IMR-90 (cell line): Measurements from ENCODE around the gene THAP6. TPM values are rescaled to one million over a fixed set of nuclear protein-coding genes. Genes with fewer than 3 reads are reported as not detected.

Experiments
- ATAC-seq: fragments of 200-7000 bp; cut with Tn5 transposase; 2 replicates; pipeline ENCODE4 v1.9.1; 2020; ENCODE audit warnings: low read depth, mild to moderate bottlenecking, moderate library complexity
- BruUV-seq: library from RNA; stranded (reverse); fragments of 400-500 nt; replicated peaks from 2 replicates; lab custom pipeline; 2021; lab: Mats Ljungman, UMichigan
- CTCF ChIA-PET: fragments of 300-600 bp; formaldehyde crosslinking; extraction: SDS; loops from one replicate; lab custom pipeline; 2021; ENCODE audit warnings: antibody characterized with exemption; lab: Yijun Ruan, JAX
- POLR2A ChIA-PET: fragments of 300-600 bp; sonication (Branson Sonifier 250); formaldehyde crosslinking; loops from one replicate; lab custom pipeline; 2022; ENCODE audit warnings: antibody characterized with exemption; ENCODE audit not compliant: unreplicated experiment; lab: Charles Lee
- DNase-seq: peaks from one replicate; pipeline ENCODE4 v3.0.0; 2013
- H2AFZ ChIP-seq: replicated peaks from 2 replicates; pipeline ENCODE3; 2013; ENCODE audit warnings: low read length, mild to moderate bottlenecking; ENCODE audit not compliant: poor library complexity
- H2AK5ac ChIP-seq: 2 replicates; pipeline ENCODE4 v1.6.1; 2013; ENCODE audit warnings: low read depth, low read length, inconsistent platforms
- H2AK9ac ChIP-seq: replicated peaks from 2 replicates; pipeline ENCODE3; 2013; ENCODE audit warnings: mild to moderate bottlenecking, low read depth, low read length, moderate library complexity; ENCODE audit not compliant: poor library complexity
- H2BK120ac ChIP-seq: 2 replicates; pipeline ENCODE4 v1.6.1; 2013; ENCODE audit warnings: low read depth, low read length, inconsistent platforms
- H2BK15ac ChIP-seq: 3 replicates; pipeline ENCODE4 v1.6.1; 2013; ENCODE audit warnings: low read depth, low read length, inconsistent platforms
- H2BK20ac ChIP-seq: 2 replicates; pipeline ENCODE4 v1.6.1; 2013; ENCODE audit warnings: low read depth, mild to moderate bottlenecking, inconsistent platforms, low read length, moderate library complexity
- H2BK5ac ChIP-seq: 2 replicates; pipeline ENCODE4 v1.6.1; 2013; ENCODE audit warnings: mild to moderate bottlenecking, low read depth, low read length, inconsistent platforms; ENCODE audit not compliant: poor library complexity, severe bottlenecking
- H3K14ac ChIP-seq: replicated peaks from 2 replicates; pipeline ENCODE4 v1.6.1; 2013; ENCODE audit warnings: low read depth, low read length, inconsistent platforms
- H3K18ac ChIP-seq: 2 replicates; pipeline ENCODE4 v1.6.1; 2013; ENCODE audit warnings: low read depth, low read length, control low read depth
- H3K23ac ChIP-seq: 2 replicates; pipeline ENCODE4 v1.6.1; 2013; ENCODE audit warnings: low read depth, low read length, inconsistent platforms
- H3K27ac ChIP-seq: 2 replicates; pipeline ENCODE4 v1.5.1; 2013; ENCODE audit warnings: mild to moderate bottlenecking, control low read depth, low read length; ENCODE audit not compliant: insufficient read depth
- H3K27me3 ChIP-seq: 2 replicates; pipeline ENCODE4 v1.6.1; 2013; ENCODE audit warnings: low read length; ENCODE audit not compliant: control insufficient read depth, insufficient read depth
- H3K36me3 ChIP-seq: 2 replicates; pipeline ENCODE4 v1.6.1; 2013; ENCODE audit warnings: low read length, mixed read lengths; ENCODE audit not compliant: control insufficient read depth, insufficient read depth
- H3K4ac ChIP-seq: 2 replicates; pipeline ENCODE4 v1.6.1; 2013; ENCODE audit warnings: low read depth, low read length, inconsistent platforms
- H3K4me1 ChIP-seq: 2 replicates; pipeline ENCODE4 v1.6.1; 2013; ENCODE audit warnings: low read length, mixed read lengths; ENCODE audit not compliant: control insufficient read depth, insufficient read depth
- H3K4me2 ChIP-seq: 2 replicates; pipeline ENCODE4 v1.6.1; 2013; ENCODE audit warnings: low read depth, mild to moderate bottlenecking, control low read depth, low read length, moderate library complexity
- H3K4me3 ChIP-seq: 2 replicates; pipeline ENCODE4 v1.5.1; 2013; ENCODE audit warnings: low read depth, mild to moderate bottlenecking, control low read depth, low read length, moderate library complexity; ENCODE audit not compliant: insufficient read depth
- H3K56ac ChIP-seq: 2 replicates; pipeline ENCODE4 v1.6.1; 2013; ENCODE audit warnings: low read length, inconsistent platforms; ENCODE audit not compliant: insufficient read depth; ENCODE audit errors: extremely low read depth
- H3K79me1 ChIP-seq, 2 experiments: 2 replicates each; pipeline ENCODE4 v1.6.1; 2013; ENCODE audit warnings: low read length in 2 of 2, inconsistent platforms in 1 of 2, low read depth in 1 of 2
- H3K9ac ChIP-seq: 2 replicates; pipeline ENCODE4 v1.6.1; 2013; ENCODE audit warnings: low read depth, low read length, control low read depth
- H3K9me1 ChIP-seq: 2 replicates; pipeline ENCODE4 v1.6.1; 2013; ENCODE audit warnings: low read length, inconsistent platforms; ENCODE audit not compliant: insufficient read depth
- H3K9me3 ChIP-seq: 2 replicates; pipeline ENCODE4 v1.6.1; 2013; ENCODE audit warnings: low read length; ENCODE audit not compliant: control insufficient read depth, insufficient read depth
- H4K20me1 ChIP-seq: 2 replicates; pipeline ENCODE4 v1.6.1; 2013; ENCODE audit warnings: low read length, inconsistent platforms; ENCODE audit not compliant: insufficient read depth
- H4K5ac ChIP-seq: 2 replicates; pipeline ENCODE4 v1.6.1; 2013; ENCODE audit warnings: mild to moderate bottlenecking, low read depth, low read length, control low read depth
- H4K8ac ChIP-seq, 2 experiments: 2 replicates each; pipeline ENCODE4 v1.6.1; 2013; ENCODE audit warnings: low read depth in 2 of 2, low read length in 2 of 2, control low read depth in 1 of 2, inconsistent platforms in 1 of 2
- H4K91ac ChIP-seq: 2 replicates; pipeline ENCODE4 v1.6.1; 2013; ENCODE audit warnings: low read depth, low read length, inconsistent platforms; ENCODE audit not compliant: insufficient read depth
- BHLHE40 ChIP-seq: fragments of 150-350 bp; IDR thresholded peaks from 2 replicates; pipeline ENCODE4 v1.6.1; 2016; ENCODE audit warnings: mild to moderate bottlenecking, low read depth, low read length
- CEBPB ChIP-seq: IDR thresholded peaks from 2 replicates; pipeline ENCODE4 v1.6.1; 2012; ENCODE audit warnings: low read depth, low read length, improper control_type of control experiment
- CHD1 ChIP-seq: IDR thresholded peaks from 2 replicates; pipeline ENCODE4 v1.6.1; 2012; ENCODE audit warnings: low read depth, low read length, improper control_type of control experiment
- CTCF ChIP-seq: conservative IDR thresholded peaks from 2 replicates; pipeline ENCODE4 v1.5.1; 2012; ENCODE audit warnings: mild to moderate bottlenecking, low read depth, low read length, improper control_type of control experiment
- ELK1 ChIP-seq: fragments of 150-350 bp; IDR thresholded peaks from 2 replicates; pipeline ENCODE4 v1.6.1; 2016; ENCODE audit warnings: low read depth, mild to moderate bottlenecking, low read length, moderate library complexity, borderline replicate concordance
- FOS ChIP-seq: fragments of 150-350 bp; IDR thresholded peaks from 2 replicates; pipeline ENCODE4 v1.6.1; 2016; ENCODE audit warnings: low read depth, low read length
- MAFK ChIP-seq: IDR thresholded peaks from 2 replicates; pipeline ENCODE4 v1.6.1; 2012; ENCODE audit warnings: low read depth, low read length, improper control_type of control experiment
- MAZ ChIP-seq: IDR thresholded peaks from 2 replicates; pipeline ENCODE4 v1.6.1; 2012; ENCODE audit warnings: low read depth, mild to moderate bottlenecking, low read length, improper control_type of control experiment, moderate library complexity, borderline replicate concordance
- MXI1 ChIP-seq: IDR thresholded peaks from 2 replicates; pipeline ENCODE4 v1.6.1; 2012; ENCODE audit warnings: low read depth, mild to moderate bottlenecking, low read length, moderate library complexity, borderline replicate concordance
- NFE2L2 ChIP-seq: fragments of 150-350 bp; IDR thresholded peaks from 2 replicates; pipeline ENCODE4 v1.6.1; 2016; ENCODE audit warnings: low read depth, mild to moderate bottlenecking, low read length
- POLR2A ChIP-seq: IDR thresholded peaks from 2 replicates; pipeline ENCODE4 v1.6.1; 2012; ENCODE audit warnings: mild to moderate bottlenecking, low read depth, low read length
- RAD21 ChIP-seq: IDR thresholded peaks from 2 replicates; pipeline ENCODE4 v1.6.1; 2012; ENCODE audit warnings: low read length, improper control_type of control experiment
- RCOR1 ChIP-seq: IDR thresholded peaks from 2 replicates; pipeline ENCODE4 v1.6.1; 2012; ENCODE audit warnings: mild to moderate bottlenecking, low read length, improper control_type of control experiment; ENCODE audit not compliant: insufficient replicate concordance
- RFX5 ChIP-seq: IDR thresholded peaks from 2 replicates; pipeline ENCODE4 v1.8.0; 2012; ENCODE audit warnings: low read depth, mild to moderate bottlenecking, low read length, moderate library complexity
- SMC3 ChIP-seq: fragments of 150-350 bp; IDR thresholded peaks from 2 replicates; pipeline ENCODE4 v1.6.1; 2016; ENCODE audit warnings: low read depth, mild to moderate bottlenecking, antibody characterized with exemption, low read length, moderate library complexity
- USF2 ChIP-seq: fragments of 150-350 bp; IDR thresholded peaks from 2 replicates; pipeline ENCODE4 v1.6.1; 2017; ENCODE audit warnings: mild to moderate bottlenecking, antibody characterized with exemption, low read length, low read depth
- WGBS, 2 experiments: methylation state at CpG; one replicate each; pipeline versions ENCODE4 v1.1.5 to v1.1.7; 2013; ENCODE audit warnings: missing lambda C conversion rate in 2 of 2; ENCODE audit not compliant: insufficient read length in 1 of 2; ENCODE audit errors: extremely low coverage in 2 of 2; 5-methylcytosine and 5-hydroxymethylcytosine counted together
- dilution Hi-C: fragments of 300-500 bp; cut with HindIII; formaldehyde crosslinking; loops from one replicate; pipeline ENCODE4 v1.14.3; 2018; ENCODE audit warnings: low sequenced_read_pairs; ENCODE audit not compliant: unreplicated experiment
- in situ Hi-C: fragments of 300-500 bp; cut with MboI; formaldehyde crosslinking; loops from 3 replicates; pipeline ENCODE4 v1.14.3; 2019; ENCODE audit warnings: low sequenced_read_pairs, inconsistent platforms, mixed read lengths
- intact Hi-C: fragments of 100-400 bp; cut with micrococcal nuclease; formaldehyde crosslinking; loops from 2 replicates; pipeline ENCODE4 v1.10.0; 2022
- polyA plus RNA-seq, 3 experiments: library from polyadenylated mRNA; depleted of rRNA; stranded (reverse); fragments of >200 nt; gene quantifications; 2 replicates each; pipeline ENCODE4 v1.2.3, GENCODE V29; 2012; ENCODE audit warnings: low replicate concordance in 1 of 3
- total RNA-seq: library from RNA; depleted of rRNA; stranded (reverse); fragments of >200 nt; gene quantifications from 2 replicates; pipeline ENCODE4 v1.2.3, GENCODE V29; 2012

THAP6 gene
- total and polyA plus RNA-seq, 2 of the 4 experiments (the other 2 are of a cell fraction) = 6.3 to 7.0 TPM

- intact Hi-C loops = no loop called here
- Histone ChIP-seq H4K5ac (no peak overlapping the region), H2BK120ac (no peak overlapping the region), H2AK9ac (no peak overlapping the region), H3K79me1 (no peaks in the 10 kb centered on the region), H3K36me3 (no peaks in the 10 kb centered on the region), H3K56ac (no peak overlapping the region), H4K20me1 (no peaks in the 10 kb centered on the region), H3K9ac (no peak overlapping the region), H4K91ac (no peak overlapping the region), H3K27ac (no peak overlapping the region), H2AK5ac (no peak overlapping the region), H3K9me1 (peaks cover 3% of the 10 kb centered on the region; the same call in 1 of the 2 replicates), H3K18ac (no peak overlapping the region), H2BK20ac (no peak overlapping the region), H3K4me3 (no peak overlapping the region), H3K9me3 (peaks cover 2% of the 10 kb centered on the region; the same call in 1 of the 2 replicates), H3K27me3 (no peaks in the 10 kb centered on the region), H3K4me2 (no peak overlapping the region), H2BK15ac (no peak overlapping the region), H3K23ac (no peak overlapping the region), H3K4ac (no peak overlapping the region), H2AFZ (no peak overlapping the region), H3K4me1 (no peaks in the 10 kb centered on the region), H3K14ac (no peak overlapping the region), H2BK5ac (no peak overlapping the region), H4K8ac (no peak overlapping the region)
- no CpG with 5 or more reads among the region's 3 CpGs for WGBS, 2 experiments
- DNase-seq (no peak), ATAC-seq (no peak)
- dilution Hi-C loops = no loop called here
- ChIA-PET CTCF (no interaction called here), POLR2A (no interaction called here)
- TF ChIP-seq ELK1 (no peak), USF2 (no peak), BHLHE40 (no peak), SMC3 (no peak), RCOR1 (no peak), CTCF (no peak), MXI1 (no peak), FOS (no peak), POLR2A (no peak), NFE2L2 (no peak), RFX5 (no peak), RAD21 (no peak), MAZ (no peak), MAFK (no peak), CHD1 (no peak), CEBPB (no peak)
- no TSS peak for BruUV-seq
- in situ Hi-C loops = no loop called here
Measured at GRCh38 chr4:75544870-75545269, 30.6 kb downstream of the THAP6 start.
